Measurements from ENCODE around the gene ARF3. TPM values are rescaled to one million over a fixed set of nuclear protein-coding genes. Genes with fewer than 3 reads are reported as not detected.

The ARF3 gene
- total and polyA plus RNA-seq, 9 of the 15 experiments (the other 6 are each of a cell fraction or from before 2014, with no cell fraction given), result 5.9 to 170 (median 64.4) TPM

DNA sequence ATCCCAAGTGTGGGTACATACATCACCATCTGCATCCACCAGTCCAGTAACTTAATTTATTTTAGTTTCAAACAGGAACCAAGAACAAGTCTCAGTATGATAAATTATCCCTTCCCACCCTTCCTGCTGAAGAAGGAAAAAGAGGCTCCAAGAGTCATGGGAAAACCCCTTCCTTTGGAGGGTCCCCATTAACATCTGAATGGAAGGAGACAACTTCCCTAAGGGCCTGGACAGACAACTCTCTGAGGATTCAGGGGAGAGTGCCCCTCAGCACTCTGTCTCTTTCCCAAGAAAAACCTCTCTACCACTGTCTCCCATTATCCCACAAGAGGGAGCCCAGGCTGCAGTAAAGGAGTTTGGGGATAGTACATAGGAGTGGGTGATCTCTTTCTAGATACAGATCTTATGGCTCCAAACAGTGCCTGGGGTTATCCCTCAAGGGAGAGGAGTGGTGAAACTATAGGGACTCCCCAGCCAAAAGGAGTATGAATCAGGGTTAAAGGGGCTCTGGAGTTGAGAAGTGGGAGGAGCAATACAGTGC is 8.1 kb upstream of the ARF3 start (continued):
- TF ChIP-seq, protein P1, sequence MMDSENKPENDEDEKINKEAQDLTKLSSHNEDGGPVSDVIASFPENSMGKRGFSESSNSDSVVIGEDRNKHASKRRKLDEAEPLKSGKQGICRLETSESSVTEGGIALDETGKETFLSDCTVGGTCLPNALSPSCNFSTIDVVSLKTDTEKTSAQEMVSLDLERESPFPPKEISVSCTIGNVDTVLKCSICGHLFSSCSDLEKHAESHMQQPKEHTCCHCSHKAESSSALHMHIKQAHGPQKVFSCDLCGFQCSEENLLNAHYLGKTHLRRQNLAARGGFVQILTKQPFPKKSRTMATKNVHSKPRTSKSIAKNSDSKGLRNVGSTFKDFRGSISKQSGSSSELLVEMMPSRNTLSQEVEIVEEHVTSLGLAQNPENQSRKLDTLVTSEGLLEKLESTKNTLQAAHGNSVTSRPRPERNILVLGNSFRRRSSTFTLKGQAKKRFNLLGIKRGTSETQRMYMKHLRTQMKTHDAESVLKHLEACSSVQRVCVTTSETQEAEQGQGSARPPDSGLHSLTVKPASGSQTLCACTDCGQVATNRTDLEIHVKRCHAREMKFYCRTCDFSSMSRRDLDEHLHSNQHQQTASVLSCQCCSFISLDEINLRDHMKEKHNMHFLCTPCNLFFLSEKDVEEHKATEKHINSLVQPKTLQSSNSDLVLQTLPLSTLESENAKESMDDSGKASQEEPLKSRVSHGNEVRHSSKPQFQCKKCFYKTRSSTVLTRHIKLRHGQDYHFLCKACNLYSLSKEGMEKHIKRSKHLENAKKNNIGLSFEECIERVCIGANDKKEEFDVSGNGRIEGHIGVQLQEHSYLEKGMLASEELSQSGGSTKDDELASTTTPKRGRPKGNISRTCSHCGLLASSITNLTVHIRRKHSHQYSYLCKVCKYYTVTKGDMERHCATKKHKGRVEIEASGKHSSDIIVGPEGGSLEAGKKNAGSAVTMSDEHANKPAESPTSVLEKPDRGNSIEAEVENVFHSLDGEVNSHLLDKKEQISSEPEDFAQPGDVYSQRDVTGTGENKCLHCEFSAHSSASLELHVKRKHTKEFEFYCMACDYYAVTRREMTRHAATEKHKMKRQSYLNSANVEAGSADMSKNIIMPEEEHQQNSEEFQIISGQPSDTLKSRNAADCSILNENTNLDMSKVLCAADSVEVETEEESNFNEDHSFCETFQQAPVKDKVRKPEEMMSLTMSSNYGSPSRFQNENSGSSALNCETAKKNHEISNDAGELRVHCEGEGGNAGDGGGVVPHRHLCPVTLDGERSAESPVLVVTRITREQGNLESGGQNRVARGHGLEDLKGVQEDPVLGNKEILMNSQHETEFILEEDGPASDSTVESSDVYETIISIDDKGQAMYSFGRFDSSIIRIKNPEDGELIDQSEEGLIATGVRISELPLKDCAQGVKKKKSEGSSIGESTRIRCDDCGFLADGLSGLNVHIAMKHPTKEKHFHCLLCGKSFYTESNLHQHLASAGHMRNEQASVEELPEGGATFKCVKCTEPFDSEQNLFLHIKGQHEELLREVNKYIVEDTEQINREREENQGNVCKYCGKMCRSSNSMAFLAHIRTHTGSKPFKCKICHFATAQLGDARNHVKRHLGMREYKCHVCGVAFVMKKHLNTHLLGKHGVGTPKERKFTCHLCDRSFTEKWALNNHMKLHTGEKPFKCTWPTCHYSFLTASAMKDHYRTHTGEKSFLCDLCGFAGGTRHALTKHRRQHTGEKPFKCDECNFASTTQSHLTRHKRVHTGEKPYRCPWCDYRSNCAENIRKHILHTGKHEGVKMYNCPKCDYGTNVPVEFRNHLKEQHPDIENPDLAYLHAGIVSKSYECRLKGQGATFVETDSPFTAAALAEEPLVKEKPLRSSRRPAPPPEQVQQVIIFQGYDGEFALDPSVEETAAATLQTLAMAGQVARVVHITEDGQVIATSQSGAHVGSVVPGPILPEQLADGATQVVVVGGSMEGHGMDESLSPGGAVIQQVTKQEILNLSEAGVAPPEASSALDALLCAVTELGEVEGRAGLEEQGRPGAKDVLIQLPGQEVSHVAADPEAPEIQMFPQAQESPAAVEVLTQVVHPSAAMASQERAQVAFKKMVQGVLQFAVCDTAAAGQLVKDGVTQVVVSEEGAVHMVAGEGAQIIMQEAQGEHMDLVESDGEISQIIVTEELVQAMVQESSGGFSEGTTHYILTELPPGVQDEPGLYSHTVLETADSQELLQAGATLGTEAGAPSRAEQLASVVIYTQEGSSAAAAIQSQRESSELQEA (IDR thresholded peaks at IDR 0.05; ENCODE audit: low read depth), result no peak
- no peak for TF ChIP-seq RUNX1 (IDR thresholded peaks at IDR 0.05; ENCODE audit: low read depth)
- no peak for TF ChIP-seq ZNF696 (CRISPR knock-in tag; conservative IDR thresholded peaks at IDR 0.05)
- TF ChIP-seq RNF219 (CRISPR knock-in tag; IDR thresholded peaks at IDR 0.05), result no peak
- no peak for TF ChIP-seq HDAC6 (IDR thresholded peaks at IDR 0.05; ENCODE audit: low read depth, low read length)

All from K562 (cell line).